ENCODE data around the gene SH3RF3.
A peak's percentile ranks its signal among the peaks of the same experiment; 100 is the strongest.

SH3RF3 gene

GRCh38 chr2:109339519-109339966 is 210.5 kb downstream of the SH3RF3 start:
- Histone ChIP-seq H3K4me3 (no peak overlapping the region), H3K27ac (no peak overlapping the region)
- peak; percentile 47 for DNase-seq (ENCODE audit: low spot score)
- TF ChIP-seq CTCF (IDR thresholded peaks at IDR 0.05), result no peak

GRCh38 chr2:109340381-109340780 is 211.4 kb downstream of the SH3RF3 start:
- no peak overlapping the region for H3K4me3 ChIP-seq
- DNase-seq (ENCODE audit: low spot score), result peak; percentile 33

GRCh38 chr2:109341355-109342255 is 212.6 kb downstream of the SH3RF3 start:
- no peak for TF ChIP-seq CTCF (IDR thresholded peaks at IDR 0.05)
- Histone ChIP-seq H3K27ac (no peak overlapping the region), H3K4me3 (no peak overlapping the region)
- DNase-seq (ENCODE audit: low spot score), result no peak

More at GRCh38 chr2:109340381-109340780, 211.4 kb downstream of the SH3RF3 start:
- no peak for TF ChIP-seq CTCF (IDR thresholded peaks at IDR 0.05)
- no peak overlapping the region for H3K27ac ChIP-seq

- DNase-seq (ENCODE audit: low spot score), result peak; percentile 47
- Histone ChIP-seq H3K4me3 (no peak overlapping the region), H3K27ac (no peak overlapping the region)
- no peak for TF ChIP-seq CTCF (IDR thresholded peaks at IDR 0.05)
Measured at GRCh38 chr2:109342256-109342850, 213.3 kb downstream of the SH3RF3 start.

GRCh38 chr2:109342930-109343329 is 213.9 kb downstream of the SH3RF3 start:
- H3K4me3 ChIP-seq, result no peak overlapping the region
- no peak overlapping the region for H3K27ac ChIP-seq
- DNase-seq (ENCODE audit: low spot score), result no peak
- TF ChIP-seq CTCF (IDR thresholded peaks at IDR 0.05), result no peak

GRCh38 chr2:109343460-109343859 is 214.5 kb downstream of the SH3RF3 start:
- Histone ChIP-seq H3K4me3 (no peak overlapping the region), H3K27ac (no peak overlapping the region)
- TF ChIP-seq CTCF (IDR thresholded peaks at IDR 0.05), result no peak
- no peak for DNase-seq (ENCODE audit: low spot score)
